T-helper 2 cell (primary cell): Measurements from ENCODE around the gene NFX1.

Experiments used
- DNase-seq, 5 experiments: peaks; one replicate each; pipeline versions ENCODE4 v3.0.0 to v3.0.0-alpha.2; 2012 to 2022
- total RNA-seq, 2 donors: gene quantifications; one replicate each; lab custom pipeline; 2026; lab: John Stamatoyannopoulos, UW

The NFX1 gene
- total RNA-seq: 54.9 to 79.2 reads per million in 2 donors

DNA sequence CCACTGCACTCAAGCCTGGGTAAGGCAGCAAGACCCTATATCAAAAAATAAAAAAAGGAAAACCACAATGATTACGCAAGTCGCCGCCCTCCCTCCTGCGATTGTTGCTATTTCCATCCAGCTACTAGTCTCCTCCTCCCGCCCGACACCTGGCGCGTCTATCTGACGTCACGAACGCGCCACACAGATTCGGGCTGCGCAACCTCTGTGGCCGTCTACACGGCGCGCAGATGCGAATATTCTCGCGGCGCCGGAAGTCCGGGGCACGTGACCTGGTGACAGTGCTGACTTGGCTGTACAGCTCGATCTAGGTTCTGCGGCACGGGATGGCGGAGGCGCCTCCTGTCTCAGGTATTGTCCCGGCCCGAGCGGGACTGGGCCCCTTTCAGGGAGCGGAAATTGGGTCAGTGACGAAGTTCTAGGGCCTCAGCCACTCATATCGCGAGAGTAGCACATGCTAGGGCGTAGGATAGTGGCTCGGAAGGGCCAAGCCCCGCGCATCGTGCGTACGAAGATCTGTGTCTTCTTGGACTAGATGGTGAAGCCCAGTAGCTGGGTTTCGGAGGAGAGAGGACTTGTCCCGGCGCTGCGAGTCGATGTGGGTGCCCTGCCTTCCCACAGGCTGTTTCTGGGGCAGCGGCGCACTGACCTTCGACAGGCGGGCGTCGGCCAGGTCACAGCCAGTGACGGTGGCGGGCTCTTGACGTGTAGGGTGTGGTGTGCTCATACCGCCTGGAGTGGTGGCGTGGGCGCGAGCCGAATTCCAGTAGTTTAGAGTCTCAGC, at the start of gene NFX1:
TSS of gene NFX1 (plus strand) at position 270 of the 784 bp plus-strand sequence. CDS start at position 327, 57 bp downstream.
- DNase-seq: peak; percentile 94 to 100 (median 98)

DNA sequence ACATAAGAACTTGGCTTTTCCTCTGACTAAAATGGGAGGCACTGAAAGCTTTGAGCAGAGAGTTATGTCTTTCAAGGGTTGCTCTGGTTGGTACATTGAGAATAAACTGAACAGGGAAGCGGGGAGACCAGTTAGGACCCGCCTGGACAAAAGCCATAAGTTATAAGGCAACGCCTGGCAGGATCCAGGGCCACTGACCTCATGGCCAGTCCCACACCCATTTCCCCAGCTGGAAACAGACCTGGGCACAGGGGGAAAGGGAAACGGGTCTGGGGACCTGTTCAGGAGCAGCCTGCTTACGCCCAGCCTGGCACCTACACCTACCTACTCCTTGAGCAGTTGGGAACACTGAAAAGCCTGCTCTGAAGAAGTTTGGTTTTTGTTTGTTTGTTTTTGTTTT, 49.0 kb upstream of the NFX1 start:
- DNase-seq: no peak

DNA sequence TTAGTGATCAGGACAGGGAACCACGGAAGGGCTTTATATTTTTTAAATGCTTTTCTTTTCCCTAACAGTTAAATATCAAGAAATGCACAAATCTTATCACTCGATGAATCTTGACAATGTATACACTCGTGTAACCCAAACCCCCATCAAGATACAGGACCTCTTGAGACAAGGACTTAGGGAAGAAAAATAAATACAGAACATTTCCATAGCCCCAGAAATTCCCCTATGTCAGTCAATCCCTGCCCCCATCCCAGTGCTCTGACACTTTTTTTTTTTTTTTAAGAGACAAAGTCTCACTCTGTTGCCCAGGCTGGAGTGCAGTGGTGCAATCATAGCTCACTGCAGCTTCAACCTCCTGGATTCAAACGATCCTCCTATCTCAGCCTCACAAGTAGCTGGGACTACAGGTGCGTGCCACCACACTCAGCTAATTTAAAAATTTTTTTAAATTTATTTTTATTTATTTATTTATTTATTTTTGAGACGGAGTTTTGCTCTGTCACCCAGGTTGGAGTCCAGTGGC, 47.6 kb upstream of the NFX1 start:
- DNase-seq: no peak

DNA sequence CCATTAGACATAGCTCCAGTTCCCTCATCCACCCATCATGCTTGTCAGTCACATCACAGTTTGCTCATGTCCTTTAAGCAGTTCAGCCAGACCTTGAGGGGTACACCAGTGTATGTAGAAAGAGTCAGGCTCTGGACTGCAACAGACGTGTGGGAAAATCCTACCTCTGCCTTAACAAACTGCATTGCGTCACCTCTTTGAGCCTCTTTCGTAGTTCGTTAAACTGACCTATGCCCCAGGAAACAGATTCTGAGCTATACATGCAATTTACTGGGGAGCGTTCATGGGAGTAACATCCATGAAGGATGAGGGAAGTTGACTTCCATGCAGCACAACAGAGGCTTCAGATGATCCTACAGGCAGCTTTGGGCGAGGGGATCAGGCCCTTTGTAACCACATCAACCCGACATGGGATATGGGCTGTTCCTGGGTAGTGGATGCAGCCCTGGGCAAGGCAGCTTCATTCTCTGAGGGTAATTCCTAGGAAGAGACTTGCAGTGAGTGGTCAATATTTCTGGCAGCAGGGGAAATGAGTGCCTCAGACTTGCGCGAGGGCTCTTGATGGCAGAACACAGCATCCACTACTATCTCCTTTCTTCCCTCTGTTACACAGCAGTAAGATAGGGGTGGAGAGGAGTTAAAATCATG, 46.1 kb upstream of the NFX1 start:
- DNase-seq: no peak

DNA sequence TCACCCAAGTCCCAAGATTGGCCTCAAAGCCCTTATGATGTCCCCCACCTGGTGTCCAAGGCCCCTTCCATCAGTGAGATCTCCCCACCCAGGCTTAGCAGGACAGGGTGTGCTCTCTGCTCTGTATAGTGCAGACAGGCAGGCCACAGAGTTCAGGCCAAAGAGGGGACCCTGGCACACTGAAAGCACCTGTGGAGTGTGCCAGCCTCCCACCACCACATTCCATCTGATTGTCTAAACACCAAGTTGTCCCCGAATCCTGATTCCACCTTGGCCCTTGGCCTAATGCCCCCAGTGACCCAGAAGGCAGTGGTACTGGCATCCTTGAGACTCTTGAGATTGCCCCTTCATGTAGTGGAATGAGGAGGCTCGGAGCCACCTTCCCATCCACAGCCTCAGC, 45.0 kb upstream of the NFX1 start:
- no peak for DNase-seq

DNA sequence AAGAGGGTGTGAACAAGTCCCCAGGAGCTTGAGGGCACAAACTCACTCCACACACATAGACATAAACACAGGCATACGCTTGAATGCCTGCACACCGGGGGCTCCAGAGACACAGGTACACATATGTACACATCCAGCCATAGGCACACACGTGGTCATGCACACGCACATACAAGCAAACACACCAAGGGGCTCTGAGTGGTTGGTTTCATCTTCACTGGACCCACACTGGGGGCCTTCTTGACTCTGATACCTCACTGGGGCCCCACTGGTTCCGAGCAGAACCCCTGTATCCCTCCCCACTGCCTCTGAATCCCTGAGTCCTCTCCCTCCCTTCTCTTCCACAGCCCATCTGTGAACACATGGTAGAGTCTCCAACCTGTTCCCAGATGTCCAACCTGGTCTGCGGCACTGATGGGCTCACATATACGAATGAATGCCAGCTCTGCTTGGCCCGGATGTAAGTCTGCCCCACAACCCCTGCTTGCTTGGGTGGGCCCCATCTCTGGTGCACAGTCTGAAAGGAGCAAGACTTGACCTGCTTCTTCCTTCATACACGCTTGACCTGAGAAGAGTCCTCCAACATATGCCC, 44.0 kb upstream of the NFX1 start:
- no peak for DNase-seq

DNA sequence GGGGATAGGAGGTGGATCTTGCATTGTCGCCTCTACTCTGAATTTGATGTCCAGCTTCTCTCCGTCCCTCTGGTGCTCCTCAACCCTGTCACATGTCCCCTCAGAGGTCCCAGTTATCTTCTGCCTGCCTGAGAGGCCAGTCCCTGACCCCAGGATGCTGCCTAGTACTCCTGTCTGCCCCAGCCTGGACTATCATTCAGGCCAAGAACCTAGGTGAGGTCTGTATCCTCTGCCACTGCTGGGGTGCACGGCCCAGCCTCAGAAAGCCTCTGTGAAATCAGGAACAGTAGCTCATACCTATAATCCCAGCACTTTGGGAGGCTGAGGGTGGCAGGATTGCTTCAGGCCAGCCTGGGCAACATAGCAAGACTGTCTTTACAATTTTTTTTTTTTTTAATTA, 41.7 kb upstream of the NFX1 start:
- DNase-seq: no peak

DNA sequence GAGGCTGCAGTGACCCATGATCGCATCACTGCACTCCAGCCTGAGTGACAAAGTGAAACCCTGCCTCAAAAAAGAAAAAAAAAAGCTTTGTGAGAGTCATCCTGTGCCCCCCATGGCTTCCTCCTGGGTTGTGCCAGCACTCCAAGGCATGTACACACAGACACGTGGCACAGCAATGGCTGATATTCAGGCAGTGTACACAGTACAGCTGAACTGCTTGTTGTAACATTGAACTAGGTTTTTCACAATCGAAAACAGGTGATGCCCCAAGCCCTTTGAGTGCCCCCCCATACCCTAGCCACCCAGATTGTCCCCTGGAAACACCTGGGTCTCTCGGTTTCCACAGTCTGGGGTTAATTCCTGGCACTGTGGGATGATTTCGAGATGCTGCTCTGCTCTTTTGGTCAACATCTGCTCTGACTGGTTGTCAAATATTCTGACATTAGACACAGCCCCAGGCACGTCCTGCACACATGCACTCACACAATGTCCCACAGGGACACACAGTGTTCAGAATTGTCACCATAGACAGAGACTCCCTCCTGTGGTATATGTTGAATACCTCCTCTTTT, 41.1 kb upstream of the NFX1 start:
- no peak for DNase-seq

DNA sequence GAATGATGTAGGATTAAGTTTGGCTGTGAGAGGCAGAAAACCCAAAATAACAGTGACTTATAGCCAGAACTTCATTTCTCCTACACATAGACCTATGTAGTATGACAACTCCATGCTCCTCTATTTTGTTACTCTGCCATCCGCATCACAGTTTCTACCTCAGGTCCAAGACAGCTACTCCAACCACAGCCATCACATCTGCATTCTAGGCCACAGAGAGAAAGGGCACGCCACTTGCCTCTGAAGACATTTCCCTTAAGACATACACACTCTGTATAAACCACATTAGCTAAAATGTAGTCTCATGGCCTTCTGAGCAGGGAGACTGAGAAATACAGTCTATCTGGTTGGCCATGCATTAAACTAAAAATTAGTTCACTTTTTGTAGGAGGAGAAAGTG, 40.3 kb upstream of the NFX1 start:
- DNase-seq: no peak

DNA sequence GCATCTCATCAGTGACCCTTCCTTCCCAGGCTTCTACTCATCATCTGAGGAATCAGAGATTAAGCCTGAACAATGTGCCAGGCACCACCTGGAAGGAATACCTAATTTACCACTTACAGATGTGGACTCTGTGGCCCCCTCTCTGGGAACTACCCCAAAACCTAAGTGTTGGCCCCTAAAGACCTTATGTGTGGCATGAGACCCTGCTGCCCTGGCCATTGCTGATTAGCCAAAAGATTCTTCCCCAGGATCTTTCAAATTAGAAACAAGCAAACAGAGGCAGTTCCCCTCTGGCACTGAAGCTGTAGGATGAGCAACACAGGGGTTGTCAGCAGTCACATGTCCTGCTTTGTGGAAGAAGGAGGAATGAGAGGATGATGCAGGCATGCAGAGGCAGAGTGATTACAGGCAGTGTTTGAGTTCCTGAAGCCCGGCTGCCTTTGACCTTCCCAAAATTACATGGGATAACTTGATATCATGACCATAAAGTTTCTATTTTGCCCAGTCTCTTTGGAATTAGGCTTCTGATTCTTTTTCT, 39.8 kb upstream of the NFX1 start:
- no peak for DNase-seq

DNA sequence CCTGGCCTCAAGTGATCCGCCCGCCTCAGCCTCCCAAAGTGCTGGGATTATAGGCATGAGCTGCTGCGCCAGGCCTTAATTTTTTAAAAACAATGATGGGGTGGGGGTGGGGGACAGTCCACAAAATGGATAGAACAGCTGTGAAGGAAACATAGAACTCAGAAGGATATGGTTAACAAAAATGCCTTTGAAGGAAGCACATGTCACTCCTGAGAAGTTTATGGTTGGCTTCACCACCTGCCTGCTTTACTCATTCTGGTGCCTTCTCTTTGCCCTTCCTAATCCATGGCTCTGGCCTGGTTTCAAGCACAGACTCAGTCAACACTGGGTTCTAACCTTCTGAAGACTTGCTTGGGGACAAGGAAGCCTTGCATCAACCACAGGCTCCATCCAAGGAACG, 36.1 kb upstream of the NFX1 start:
- DNase-seq: no peak

DNA sequence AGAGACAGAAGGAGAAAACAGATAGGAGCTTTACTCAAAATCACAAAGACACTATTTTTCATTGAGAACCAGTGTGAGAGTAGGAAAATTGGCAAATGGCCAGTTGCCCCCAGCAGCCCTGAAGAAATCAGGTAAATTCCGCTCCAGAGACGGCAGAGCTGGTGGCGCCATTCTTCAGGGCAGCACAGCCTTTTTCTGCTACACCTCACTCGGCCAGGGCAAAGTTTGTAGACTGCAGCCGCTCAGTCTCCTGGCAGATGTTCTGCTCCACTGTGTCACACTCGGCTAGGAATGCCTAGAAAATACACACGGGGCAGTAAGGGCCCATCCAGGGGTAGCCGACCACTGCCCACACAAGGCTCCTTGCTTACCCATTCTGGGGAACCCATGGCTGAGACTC, 35.3 kb upstream of the NFX1 start:
- DNase-seq: no peak

DNA sequence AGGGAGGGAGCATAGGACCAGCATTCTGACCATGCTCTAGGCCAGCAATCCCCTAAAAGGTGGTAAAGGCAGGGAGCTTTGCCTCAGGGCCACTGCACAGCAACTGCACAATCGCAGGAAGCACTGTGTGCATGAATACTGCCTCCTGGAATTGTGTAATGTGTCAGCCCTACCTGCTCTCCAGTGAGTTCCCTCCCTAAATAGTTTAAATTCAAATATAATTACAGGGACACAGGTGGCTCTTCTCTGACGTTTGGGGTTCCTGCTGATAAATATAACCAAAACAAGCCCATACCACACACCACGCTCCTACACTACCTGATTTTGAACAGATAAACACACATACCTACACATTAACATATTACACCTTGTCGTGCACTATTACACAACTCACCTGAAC, 34.8 kb upstream of the NFX1 start:
- no peak for DNase-seq

DNA sequence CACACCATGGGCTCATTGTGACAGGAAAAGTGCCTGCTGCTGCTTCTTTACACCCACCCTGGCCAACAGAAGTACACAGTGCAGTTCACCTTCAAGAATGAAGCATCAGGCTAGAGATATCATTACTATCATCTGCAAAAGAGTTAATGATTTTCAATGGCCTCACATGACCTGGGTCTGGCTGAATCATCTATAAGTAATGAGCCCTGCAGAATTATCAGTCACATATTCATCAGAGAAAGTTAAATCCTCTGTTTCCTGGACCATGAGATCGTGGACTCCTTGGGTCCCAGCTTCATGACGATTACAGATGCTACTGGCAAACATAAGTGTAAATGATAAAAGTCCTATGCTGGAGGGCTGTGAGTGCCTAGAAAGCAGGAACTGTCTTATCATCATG, 34.1 kb upstream of the NFX1 start:
- DNase-seq: no peak

DNA sequence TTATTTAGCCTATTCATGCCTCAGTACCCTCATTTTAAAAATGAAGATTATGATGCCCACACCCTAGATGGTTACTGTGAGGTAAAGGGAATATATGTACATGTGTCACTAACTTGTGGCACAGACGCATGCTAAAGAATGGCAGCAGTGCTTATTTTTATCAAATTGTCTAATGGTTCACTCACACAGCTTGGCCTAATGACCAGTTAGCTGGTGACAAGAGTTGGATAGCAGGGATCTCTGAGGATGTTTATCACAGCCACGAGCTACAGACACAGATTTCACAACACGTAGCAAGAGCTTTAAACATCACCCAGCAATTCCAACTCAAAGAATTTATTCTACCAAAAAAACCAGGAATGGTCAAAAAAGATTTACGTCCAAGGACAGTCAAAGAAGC, 33.0 kb upstream of the NFX1 start:
- DNase-seq: no peak

DNA sequence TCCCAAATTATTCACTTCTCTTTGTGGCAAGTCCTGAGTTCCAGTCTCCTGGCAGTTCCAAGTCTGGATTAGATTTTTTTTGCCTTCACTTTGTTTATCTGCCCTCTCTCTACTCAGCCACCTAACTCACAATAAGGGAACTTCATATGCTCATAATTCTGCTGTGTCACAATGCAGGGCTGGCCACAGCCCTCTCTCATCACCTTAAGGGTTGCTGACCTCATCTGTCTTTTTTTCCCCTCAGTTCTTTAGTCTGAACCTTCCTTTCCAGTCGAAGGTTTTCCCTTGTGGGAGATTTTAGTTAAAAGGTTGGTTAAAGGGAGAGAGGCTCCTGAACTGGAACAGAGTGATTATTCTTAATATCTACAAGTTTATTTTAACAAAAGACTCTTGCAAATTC, 29.9 kb upstream of the NFX1 start:
- DNase-seq: no peak

DNA sequence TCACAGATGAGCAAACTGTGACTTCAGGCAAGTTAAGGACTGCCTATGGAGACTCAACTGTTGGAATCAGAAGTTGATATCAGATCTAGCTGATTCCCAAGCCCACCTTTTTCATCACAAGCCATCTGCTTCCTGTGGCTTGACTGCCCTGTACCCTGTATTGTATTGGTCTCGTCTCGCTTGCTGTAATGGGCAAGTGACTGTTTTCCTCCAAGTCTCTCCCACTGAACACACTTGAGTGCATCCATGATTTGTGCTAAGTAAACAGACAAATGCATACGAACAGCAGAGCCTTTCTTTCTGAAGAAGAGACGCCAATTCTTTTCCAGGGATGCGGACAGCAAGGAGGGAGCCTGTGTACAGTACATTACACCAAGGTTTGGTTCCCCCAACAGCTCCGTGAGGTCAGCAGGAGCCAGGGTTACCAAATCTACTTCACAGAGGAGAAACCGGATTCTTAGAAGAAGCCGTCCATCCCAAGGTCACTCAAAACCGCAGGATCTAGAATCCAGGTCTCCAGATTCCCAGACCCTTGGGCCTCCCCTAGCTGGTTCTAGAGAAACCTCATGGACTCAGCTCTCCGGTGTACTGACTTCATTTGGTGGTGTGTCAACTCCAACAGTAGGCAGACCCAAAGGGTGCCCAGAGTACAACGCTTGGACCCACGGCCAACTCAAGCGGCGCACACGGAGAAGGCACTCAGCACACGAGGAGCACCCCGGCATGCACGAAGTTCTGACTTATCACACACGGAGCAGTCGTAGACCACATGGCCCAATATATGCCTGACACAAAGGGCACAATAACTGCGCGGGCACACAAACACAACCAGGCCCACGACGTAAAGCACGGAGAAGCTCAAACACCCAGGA, 26.9 kb upstream of the NFX1 start:
- peak in 1 of 5 experiments; percentile 57 for DNase-seq

DNA sequence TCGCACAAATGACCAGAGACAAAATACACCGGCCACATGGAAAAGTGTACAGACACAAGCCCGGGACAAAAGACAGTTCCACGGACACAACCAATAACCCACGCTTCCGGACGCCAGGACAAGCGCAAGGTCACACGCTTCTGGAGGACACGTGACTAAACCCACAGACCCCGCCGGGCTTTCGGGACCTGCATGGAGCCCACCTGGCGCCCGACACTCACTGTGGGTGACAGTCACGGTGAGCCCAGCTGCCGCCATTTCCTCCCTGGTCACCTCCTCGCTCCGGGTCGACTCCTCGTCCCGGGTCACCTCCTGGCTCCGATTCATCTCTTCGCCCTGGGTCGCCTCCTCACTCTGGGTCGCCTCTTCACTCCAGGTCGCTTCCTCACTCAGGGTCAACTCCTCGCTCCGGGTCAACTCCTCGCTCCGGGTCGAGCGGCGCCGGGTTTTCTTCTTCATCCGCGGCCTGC, 26.3 kb upstream of the NFX1 start:
- DNase-seq: peak in 4 of 5 experiments; percentile 17 to 41 (median 30)

DNA sequence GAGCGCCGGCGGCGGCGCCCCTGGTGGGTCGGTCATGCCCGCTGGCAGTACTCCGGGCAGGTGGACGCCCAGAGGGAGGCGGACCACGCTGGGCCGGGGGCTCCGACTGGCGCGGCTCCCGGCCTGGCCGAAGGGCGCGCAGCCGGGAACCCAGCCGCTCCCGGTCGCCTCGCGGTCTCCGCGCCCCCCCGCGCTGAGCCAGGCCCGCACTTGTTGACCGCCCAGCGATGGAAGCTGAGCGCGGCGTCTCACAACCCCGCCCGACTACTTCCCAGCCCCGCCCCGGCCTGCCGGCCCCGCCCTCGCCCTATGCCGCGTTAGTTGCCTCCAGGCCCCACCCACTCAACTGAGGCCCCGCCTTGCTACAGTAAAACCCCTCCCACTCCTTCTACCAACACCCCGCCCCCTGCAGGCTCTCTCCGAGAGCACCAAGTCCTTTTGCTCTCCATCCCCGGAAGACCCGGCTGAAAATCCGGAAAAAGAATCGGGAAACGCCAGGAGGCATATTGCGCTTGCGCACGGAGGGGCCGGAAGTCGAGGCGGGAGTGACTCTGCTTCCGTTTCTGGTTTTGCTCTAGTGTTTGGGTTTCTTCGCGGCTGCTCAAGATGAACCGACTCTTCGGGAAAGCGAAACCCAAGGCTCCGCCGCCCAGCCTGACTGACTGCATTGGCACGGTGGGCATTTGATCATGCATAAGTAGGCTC, 25.7 kb upstream of the NFX1 start, which contains the start of the genes BAG1 and CHMP5:
TSS of gene BAG1 (minus strand) at position 236 of the 705 bp plus-strand sequence.
TSS of gene CHMP5 (plus strand) at position 577 of the 705 bp plus-strand sequence. CDS start at position 607, 30 bp downstream.
- DNase-seq: peak; percentile 99 to 100 (median 99)

DNA sequence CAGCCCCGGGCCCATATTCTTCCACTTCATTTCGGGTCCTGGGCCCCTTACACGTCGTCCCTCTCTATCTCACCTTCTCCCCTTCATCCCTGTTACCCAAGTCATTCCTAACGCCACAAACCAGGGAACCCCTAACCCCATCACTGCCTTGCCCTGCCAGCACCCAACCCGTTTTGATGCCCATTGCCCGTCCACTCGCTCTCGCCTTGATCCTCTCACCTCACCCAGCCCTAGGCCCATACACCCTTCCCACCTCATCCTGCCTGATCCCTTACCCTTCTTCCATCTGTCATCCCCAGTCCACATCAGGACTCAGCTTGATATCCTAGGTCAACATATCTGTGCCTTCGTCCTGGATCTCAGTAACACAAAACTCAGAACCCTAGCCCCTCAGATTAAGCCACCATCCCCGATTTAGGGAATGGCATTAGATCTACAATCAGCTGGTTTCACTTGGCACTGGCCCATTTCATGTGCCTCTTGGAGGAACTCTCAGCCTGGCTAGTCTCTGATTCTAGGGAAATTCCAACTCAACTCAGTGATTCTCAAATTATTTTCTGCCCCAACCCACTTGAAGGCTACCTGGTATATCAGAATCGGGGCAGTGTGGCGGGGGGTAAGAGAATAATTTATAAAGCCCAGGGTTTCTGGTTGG, 25.0 kb upstream of the NFX1 start:
- no peak for DNase-seq
